Activated T-helper 9 cell treated with anti-CD3 and anti-CD28 coated beads, Interleukin-2, amount 50 U/mL, for 16 hours (primary cell): ENCODE measurements around the gene KIAA1671.

Experiments
- DNase-seq: peaks from one replicate; pipeline ENCODE4 v3.0.0-alpha.2; 2020; ENCODE audit warnings: low read depth

Gene KIAA1671

DNA sequence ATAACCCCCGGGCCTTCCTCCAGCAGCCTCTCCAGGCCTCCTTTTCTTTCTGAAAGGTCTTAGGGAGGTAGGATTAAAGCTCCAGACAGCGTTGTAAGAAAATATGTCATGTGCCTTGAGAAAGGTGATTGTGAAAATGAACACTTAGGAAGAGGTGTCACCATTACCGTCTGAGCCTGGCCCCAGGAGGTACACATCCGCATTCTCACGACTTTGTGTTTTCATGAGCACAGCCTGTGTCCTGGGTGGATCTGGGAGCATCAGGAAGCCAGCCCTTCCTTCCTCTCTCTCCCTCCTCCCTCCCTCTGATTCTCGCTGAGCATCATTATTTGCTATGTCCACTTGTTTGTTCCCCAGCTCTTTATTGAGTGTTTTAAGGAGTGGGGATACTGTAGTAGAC is 142.1 kb downstream of the KIAA1671 start:
- DNase-seq: no peak

DNA sequence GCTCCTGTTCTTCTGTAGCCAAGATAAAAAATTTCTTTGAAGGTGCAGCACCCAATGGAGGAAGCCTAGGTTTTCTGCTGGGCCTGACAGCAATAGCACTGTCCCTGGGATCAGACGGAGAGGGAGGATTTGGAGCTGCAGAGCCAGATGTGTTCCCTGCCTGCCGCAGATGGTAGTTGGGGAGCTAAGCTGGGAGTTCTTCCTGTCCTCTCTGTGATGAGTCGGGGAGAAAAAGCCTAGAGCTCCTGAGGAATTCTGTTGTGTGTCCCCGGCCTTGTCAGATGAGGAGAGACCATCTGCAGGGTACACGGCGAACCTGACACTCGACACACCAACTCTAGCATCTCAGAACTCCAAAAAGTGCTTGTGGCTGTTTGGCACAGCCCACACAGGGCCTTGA is 143.4 kb downstream of the KIAA1671 start:
- no peak for DNase-seq

DNA sequence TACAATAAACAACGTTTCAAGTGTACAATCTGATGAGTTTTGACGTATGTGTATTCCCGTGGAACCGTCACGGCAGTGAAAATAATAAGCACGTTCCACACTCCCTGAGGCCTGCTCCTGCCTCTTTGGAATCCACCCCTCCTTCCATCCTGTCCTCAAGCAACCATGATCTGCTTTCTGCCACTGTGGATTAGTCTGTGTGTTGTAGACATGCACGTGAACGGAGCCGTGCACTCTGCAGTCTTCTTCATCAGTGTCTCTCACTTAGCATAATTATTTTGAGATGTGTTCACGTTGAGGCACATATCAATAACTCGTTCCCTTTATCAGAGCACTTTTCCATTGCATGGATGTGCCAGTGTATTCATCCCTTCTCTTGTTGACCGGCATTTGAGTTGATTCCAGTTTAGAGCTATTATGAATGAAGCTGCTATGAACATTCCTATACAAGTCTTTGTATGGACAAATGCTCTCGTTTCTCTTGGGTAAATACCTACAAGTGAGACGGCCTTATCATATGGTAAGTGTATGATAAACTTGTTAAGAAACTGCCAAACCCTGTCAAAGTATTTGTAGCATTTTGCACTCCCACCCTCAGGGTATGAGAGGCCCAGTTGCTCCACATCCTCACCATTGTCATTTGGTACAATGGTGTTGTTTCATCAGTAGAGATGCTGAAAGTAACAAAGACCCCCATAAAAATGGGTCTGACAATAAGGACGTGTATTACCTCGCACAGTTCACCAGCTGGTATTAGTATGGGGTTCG is 144.3 kb downstream of the KIAA1671 start:
- no peak for DNase-seq

DNA sequence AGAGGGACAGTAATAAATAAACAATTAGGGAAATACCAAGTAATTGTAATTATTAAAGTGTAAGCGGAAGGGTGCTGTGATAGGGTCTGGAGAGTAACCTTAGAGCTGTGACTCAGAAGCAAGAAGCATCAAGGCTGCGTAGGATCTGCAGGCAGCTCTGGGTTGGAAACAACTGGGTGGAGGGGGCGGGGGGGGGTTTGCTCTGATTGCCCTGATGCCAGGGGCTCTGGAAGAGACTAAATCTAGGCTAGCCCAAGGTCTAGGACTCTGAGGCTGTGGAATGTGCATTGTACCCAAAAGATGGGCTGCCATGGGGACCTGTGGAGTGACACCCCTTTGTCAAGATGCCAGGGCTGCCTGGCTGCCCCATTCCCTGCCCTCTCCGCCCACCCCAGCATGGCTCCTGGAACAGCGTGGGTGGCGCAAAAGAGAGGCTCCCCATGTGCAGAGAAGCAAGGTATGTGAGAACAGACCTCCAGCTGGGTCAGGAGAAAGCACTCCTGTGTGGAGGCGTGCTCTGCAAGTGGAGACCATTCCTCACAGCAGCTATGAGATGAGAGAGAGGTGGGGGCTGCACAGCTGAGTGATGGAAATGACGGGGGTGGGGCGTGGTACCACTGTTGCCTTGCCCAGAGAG is 146.0 kb downstream of the KIAA1671 start:
- DNase-seq: no peak

DNA sequence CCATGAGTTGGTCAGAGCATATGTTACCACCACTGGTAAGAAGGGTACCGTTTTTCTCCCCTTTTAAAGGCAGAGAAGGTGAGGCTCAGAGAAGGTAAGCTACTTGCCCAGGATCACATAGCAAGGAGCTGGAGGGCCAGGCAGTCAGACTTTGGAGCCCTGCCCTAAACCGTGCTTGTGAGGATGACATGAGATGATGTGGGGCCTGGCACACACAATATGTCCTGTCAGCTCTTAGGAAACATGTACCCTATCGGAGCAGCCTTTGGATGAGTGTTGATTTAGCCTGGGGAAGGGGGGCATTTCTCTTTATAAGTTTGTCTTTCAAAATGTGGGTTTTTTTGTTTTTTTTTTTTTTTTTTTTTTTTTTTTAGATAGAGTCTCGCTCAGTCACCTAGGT is 146.7 kb downstream of the KIAA1671 start:
- DNase-seq: no peak

DNA sequence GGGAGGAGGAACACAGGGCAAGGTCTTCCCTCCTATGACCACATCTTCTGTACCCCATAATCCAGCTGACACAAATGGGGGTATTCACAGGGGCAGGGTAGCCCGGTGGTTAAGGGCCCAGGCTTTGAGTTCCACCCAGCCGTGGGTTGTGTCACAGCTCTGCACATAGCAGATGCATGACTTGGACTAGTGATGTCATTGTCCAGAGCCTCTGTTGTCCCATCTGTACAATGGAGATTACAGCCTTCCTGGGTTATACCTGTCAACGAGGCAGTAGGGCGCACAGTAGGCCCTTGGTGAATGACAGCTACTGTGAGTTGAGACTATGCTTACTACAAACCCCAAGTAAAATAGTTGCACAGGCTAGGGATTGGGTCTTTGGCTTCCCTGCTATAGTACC is 147.9 kb downstream of the KIAA1671 start:
- DNase-seq: no peak

DNA sequence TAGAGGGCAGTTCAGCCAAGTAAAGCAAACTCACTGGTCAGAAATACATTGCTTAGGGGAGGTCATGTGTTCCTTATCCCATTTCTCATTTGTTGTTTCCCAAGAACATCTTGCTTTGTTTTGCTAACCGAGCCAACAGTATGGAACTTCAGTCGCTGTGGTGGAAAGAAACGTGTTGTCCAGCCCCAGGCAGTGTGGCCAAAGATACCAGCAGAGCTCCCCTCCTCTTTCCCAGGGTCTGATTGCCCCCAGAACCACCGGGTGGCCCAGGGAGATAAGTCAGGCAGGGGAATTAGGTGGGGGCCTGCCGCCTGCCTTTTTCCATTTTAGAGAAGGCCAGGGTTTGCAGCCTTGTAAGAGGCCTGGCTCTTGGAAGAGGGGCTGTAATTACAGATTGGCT is 148.4 kb downstream of the KIAA1671 start:
- no peak for DNase-seq

DNA sequence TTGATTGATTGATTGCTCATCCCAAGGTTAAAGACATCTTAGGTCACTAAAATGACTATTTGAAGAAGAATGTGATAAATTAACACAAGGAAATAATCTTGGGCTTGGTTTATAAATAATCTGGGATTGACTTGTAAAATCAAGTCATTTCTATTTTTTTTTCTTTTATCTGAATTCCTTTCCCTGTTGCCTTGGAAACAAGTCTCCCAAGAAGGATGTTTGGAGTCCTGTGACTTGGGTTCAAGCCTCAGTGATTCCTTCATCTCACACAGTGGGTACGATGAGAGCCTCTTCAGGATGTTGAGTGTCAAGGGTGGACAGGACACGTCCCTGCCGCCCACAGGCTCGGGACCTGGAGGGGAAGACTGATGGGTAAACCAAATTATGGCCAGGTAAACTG is 149.0 kb downstream of the KIAA1671 start:
- no peak for DNase-seq

DNA sequence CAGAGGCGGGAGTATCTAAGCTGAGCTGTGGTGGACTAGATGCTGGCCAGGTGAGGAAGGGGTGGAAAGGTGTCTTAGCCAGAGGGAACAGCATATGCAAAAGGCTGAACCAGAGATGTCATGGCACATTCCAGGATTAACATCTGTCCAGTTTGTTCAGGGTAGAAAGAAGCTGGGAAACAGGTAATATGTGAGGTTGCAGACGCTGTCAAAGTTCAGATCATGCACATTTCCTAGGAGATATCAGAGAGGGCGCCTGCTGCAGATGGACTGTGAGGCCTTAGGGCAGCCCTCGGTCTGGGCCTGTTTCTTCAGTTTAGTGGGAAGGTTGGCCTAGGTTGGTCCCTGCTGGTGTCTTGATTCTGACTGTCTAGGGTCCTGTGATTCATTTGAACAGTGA is 149.5 kb downstream of the KIAA1671 start:
- no peak for DNase-seq

DNA sequence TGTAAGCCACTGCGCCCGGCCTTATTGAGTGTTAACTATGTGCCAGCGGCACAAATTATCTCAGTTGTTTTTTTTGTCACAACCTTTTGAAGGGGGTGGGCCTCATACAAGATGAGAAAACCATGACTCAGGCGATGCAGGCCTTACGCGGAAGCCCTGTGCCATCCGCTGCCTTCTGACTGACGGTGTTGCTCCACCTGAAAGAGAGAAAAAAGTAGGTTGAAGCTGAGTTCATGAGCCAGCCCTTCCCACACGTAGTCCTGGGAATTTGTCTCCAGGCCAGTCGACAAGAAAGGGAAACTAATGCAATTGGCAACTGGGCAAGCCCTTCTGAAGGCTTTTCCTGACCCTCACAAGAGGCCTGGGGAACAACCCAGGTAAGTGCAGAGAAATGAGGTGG is 150.2 kb downstream of the KIAA1671 start:
- no peak for DNase-seq

DNA sequence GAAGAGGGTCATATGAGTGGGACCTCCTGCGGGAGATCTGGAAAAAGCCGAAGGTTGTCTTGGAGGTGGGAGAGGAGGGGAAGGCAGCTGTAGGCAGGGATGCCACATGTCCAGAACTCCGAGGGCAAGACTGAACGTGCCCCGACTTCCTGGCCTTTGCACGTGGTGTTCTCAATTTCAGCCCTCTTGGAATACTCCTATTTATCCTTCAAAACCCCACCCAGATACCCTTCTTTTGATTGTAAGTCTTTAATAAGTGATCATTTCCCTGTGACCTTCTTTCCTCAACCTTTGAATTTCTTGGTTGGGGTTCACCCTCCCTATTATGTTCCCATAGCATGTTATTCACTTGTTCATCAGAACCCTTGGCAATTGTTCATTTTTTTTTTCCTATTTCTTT is 151.9 kb downstream of the KIAA1671 start:
- no peak for DNase-seq

DNA sequence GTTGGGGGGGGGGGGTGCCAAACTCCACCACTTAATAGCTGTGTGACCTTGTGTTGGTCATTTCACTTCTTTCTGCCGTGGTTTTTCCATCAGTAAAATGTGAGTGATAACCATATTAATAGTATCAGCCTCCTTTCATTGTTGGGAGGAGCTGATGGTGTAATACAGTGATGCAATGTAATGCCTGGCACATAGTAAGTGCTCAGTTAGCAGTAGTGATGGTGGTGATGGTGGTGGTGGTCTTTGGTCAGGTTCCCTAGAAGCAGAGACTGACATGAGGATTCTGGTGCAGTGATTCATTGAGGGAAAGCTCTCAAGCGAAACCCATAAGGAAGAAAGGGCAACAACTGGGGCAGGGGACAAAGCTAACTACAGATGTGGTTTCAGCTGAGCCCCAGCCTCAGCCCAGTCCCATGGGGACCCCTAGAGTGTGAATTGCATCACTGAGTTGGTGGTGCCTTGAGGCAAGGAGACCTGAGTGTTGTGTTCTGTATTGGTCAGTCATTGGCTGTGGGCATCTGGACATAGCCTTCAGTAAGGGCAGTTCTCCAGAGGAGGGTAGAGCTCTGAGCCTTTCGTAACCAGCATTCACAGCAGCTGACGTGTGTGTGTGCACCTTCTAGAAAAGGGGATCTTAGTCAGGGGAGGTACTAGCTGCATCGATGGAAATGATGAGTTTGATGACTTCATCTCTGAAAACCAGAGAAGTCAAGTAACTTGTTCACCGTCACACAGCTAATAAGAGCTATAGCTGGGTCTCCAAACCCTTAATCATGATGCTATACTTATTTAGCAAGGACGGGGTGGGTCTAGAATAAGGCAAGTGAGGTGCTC is 153.5 kb downstream of the KIAA1671 start:
- no peak for DNase-seq

DNA sequence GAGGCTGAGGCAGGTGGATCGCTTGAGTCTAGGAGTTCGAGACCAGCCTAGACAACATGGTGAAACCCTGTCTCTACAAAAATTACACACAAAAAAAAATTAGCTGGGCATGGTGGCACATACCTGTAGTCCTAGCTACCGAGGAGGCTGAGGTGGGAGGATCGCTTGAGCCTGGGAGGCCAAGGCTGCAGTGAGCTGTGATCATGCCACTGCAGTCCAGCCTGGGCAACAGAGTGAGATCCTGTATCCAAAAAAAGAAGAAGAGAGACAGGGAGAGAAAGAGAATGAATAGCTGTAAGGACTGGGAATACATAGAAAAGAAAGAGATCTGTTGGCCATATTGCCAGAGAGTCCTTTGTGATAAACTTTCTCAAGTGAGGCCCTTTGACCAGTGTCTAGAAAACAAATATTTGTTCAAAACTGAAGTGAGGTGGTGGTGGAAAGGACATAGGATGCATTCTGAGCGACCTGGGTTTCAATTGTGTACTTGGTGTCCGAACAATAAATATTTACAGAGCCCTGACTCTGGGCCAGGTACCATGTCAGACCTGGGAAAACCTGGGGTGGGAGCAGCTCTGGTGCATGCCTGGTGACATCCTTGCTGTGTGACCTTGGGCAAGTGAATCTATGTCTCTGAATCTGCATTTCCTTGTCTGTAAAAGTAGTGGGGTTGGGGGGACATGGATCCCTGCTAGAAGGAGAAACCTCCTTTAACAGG is 157.5 kb downstream of the KIAA1671 start:
- DNase-seq: no peak

DNA sequence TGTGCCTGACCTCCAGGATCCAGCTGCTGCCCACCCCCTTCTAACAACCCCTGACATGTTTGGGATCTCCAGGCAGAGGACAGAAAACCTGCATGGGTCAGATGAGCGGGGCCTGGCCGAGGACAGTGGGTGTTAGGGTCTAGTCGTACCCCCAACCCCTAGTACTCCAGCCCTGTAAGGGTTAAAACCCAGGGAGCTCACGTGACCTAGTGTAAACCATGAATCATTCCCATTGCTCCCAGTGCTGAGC is 158.0 kb downstream of the KIAA1671 start:
- no peak for DNase-seq

DNA sequence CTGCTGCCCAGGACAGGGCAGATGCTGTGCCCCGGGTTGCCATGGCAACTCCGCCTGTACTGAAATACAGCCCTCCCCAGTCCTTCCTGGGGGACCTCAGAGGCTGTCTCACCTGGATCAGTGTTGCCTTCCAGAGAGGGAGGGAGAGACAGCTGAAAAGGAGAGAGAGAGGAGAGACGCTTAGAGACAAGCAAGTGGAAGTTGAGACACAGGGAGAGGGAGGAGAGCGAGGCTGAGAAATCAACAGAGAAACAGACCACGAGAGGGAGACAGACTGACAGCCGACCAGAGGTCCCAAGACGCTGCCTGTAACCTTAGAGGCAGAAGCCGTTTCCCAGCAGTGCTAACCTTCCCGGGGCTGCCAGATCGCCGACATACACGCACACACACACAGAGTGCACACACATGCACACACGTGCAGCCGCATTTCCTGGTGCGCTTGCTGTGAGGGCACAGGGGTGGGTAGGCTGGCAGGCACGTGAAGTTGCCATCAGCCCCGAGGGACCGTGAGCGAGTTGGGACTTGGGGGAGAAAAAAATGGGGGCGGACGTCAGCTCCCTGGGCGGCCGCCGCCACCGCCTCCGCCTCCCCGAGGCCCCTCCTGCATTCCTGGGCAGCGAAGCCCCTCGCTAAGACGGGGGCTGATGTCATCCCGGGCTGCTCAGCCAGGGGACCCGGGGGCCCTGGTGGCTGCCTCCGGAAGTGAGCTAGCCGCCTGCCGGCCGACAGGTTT is 158.5 kb downstream of the KIAA1671 start:
- DNase-seq: peak; percentile 13

DNA sequence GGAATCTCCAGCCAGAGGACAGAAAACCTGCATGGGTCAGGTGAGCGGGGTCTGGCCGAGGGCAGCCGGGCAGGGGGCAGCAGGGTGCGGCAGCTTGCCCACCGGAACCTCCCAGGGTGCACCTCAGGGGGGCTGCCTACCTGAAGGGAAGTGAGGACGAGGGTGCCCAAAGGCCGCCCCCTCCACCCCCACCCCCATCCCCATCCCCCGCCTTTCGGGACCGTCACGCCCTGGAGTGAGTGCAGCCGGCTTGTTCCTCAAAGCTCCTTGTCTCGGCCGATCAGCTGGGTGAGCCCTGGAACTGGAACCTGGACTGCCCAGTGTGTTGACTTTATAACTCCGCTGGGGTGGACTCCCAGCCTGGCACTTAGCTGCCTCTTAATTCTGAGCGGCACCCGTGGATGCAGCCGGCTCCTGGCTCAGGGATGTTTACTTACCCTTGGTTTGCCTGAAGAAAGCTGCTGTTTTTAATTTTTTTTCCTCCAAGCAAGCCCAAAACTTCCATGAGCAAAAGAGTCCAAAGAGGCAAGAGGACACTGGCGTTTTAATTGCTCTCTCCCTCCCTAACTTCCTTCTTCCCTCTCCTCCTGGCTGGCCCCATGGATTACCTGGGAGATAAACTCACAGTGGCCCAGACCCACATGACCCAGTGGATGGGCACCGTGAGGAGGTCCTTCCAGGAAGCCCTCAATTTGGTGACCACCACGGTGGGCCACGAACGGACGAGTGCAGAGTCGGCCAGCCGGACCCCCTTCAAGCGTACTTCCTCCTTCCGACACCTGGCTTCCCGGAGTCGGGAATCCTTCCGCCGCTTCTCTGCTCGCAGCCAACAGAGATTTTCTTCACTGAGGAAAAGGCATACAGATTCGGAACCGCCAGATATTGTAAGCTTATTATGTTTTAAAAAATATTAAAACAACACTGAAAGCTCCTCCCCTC is 159.3 kb downstream of the KIAA1671 start:
- no peak for DNase-seq

DNA sequence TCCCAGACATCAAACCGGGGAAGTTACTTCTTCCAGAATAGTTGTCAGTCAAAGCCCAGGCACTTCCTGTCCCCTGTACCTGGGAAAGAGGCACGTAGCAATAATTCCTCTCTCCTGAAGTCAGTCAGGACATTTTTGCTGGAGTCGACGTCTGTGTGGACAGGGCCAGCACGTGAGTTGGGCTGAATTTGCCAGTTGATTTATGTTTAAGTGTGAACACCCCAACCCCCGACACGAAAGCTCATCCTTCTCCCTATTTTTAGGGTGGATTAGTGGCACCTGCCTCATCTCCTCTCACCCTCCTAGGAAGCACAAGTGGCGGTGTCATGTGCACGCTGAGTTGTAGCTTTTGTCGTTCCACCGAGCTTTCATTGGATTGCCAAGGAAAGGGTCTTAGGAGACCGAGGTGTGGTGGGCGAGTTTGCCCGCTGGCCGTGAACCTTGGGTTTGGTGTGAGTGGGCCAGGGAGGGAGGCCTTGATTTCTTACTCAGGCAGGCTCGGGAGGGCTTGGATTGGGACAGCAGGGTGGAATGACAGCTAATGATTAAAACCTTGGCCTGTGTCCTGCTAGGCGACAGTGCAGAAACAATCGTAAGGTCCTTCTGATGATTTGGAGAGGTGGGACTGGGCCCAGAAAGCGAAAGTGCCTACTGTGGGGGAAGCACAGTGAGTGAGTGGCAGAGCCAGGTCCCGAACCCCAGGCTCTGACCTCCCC is 160.2 kb downstream of the KIAA1671 start:
- DNase-seq: no peak

DNA sequence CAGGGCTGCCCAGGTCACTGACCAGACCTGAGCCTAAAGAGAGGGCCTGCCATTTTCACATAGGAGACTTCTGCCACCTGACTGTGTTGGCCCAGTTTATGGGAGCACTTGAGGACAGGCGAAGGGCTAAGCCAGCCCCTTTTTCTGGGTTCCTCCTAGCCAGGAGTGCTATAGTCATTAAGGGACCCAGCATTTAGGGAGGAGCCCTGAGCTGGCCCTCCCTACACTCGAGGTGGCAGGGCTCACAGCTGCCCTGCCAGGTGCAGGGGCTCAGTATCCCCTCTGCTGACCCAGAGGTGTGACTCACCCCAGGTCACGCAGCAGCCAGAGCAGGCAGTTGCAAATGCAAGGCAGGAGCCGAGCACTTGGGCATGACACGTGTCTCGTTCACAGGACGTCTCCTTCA is 160.8 kb downstream of the KIAA1671 start:
- no peak for DNase-seq

DNA sequence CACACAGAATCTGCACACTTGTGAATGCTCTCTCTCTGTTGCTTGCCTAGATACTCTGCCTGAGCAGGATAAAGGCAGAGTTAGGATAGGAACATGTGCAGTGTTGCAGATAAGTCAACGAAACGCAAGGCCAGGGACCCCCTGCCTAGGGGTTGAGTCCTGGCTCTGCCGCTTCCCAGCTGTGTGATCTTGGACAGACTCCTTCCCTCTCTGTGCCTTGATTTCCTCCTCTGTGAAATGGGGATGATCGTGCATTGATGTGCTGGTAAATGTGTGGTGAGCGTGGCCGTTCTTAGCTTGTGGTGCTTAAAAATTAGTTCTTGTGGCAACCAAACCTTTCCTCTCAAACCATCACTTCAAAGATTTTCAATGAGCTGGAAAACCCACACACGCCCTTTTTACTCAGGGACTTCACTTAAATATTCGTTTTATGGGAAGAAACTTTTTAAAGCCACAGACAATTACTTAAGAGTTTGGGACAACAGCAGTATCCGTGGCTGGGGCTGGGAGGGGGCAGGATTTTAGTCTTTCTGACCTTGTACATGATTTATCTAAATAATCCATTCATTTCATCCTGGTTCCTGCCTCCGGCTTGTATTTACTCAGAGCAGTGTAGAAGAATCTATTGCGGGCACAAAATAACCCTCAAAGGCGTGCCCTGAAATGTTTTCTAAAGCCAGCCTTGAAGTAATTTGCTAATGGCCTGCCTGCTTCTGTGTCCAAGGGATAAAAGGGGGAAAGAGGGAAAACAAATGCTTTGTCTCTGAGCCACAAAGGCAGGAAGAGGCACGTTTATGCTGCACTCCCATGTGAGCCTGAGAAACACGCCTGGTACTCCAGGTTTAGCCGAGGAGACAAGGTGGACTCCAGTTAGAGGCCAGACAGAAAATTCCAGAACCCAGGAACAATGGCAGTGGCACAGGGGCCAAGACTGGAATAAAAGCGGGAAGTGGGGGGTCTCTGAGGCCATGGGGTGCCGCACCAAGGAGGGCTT is 162.2 kb downstream of the KIAA1671 start:
- no peak for DNase-seq
